Measurements from ENCODE around the gene FRMD7.
A peak's percentile ranks its signal among the peaks of the same experiment; 100 is the strongest.

Gene FRMD7, protein sequence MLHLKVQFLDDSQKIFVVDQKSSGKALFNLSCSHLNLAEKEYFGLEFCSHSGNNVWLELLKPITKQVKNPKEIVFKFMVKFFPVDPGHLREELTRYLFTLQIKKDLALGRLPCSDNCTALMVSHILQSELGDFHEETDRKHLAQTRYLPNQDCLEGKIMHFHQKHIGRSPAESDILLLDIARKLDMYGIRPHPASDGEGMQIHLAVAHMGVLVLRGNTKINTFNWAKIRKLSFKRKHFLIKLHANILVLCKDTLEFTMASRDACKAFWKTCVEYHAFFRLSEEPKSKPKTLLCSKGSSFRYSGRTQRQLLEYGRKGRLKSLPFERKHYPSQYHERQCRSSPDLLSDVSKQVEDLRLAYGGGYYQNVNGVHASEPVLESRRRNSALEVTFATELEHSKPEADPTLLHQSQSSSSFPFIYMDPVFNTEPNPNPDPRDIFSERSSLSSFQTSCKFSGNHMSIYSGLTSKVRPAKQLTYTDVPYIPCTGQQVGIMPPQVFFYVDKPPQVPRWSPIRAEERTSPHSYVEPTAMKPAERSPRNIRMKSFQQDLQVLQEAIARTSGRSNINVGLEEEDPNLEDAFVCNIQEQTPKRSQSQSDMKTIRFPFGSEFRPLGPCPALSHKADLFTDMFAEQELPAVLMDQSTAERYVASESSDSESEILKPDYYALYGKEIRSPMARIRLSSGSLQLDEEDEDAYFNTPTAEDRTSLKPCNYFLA

DNA sequence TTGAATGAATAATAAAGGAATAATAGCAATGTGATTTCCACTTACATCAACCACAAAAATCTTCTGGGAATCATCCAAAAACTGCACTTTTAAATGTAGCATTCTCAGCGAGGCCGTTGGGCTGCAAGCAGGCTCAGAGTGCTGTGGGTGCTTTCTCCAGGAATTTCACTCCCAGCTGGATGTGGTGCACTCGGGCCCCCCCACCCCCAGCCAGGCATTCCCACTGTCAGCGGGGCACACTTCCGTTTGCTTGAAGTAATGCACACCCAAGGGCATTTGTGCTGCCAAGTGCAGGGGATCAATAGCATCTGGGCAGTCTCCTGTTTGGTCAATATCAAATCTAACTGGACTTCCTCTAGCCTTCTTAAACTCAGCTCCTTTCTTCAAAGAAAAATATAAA, at the start of gene FRMD7:
Gene FRMD7, minus strand, starts transcription at position 278 of the 400 bp plus-strand sequence. Its CDS starts 176 bp downstream, at position 102.
- no peak for ATAC-seq
- TF ChIP-seq, protein P1, sequence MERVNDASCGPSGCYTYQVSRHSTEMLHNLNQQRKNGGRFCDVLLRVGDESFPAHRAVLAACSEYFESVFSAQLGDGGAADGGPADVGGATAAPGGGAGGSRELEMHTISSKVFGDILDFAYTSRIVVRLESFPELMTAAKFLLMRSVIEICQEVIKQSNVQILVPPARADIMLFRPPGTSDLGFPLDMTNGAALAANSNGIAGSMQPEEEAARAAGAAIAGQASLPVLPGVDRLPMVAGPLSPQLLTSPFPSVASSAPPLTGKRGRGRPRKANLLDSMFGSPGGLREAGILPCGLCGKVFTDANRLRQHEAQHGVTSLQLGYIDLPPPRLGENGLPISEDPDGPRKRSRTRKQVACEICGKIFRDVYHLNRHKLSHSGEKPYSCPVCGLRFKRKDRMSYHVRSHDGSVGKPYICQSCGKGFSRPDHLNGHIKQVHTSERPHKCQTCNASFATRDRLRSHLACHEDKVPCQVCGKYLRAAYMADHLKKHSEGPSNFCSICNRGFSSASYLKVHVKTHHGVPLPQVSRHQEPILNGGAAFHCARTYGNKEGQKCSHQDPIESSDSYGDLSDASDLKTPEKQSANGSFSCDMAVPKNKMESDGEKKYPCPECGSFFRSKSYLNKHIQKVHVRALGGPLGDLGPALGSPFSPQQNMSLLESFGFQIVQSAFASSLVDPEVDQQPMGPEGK (CRISPR knock-in tag; IDR thresholded peaks at IDR 0.05; ENCODE audit: borderline replicate concordance): peak; percentile 42; the same call in 1 of the 2 replicates
- no peak for TF ChIP-seq RARB (CRISPR knock-in tag; IDR thresholded peaks at IDR 0.05)

DNA sequence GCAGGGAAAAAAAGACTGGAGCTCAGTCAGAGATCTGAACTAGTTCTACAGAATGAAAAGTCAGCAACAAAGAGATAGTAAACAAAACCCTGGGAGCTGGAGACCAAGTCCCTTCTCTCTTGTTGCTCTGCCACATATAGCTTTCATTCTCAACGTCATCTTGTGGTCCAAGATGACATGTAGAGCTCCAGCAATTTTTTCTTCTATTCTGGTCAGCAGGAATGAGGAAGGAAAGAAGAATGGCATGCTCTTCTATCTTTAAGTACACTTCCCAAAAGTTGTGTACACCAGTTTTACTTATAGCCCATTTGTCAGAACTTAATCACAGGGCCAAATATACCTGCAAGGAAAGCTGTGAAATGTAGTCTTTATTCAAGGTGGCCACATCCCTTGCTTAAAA, 45.8 kb upstream of the FRMD7 start:
- TF ChIP-seq, protein P2, sequence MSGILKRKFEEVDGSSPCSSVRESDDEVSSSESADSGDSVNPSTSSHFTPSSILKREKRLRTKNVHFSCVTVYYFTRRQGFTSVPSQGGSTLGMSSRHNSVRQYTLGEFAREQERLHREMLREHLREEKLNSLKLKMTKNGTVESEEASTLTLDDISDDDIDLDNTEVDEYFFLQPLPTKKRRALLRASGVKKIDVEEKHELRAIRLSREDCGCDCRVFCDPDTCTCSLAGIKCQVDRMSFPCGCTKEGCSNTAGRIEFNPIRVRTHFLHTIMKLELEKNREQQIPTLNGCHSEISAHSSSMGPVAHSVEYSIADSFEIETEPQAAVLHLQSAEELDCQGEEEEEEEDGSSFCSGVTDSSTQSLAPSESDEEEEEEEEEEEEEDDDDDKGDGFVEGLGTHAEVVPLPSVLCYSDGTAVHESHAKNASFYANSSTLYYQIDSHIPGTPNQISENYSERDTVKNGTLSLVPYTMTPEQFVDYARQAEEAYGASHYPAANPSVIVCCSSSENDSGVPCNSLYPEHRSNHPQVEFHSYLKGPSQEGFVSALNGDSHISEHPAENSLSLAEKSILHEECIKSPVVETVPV (CRISPR knock-in tag; IDR thresholded peaks at IDR 0.05): no peak
- TF ChIP-seq, protein P3, sequence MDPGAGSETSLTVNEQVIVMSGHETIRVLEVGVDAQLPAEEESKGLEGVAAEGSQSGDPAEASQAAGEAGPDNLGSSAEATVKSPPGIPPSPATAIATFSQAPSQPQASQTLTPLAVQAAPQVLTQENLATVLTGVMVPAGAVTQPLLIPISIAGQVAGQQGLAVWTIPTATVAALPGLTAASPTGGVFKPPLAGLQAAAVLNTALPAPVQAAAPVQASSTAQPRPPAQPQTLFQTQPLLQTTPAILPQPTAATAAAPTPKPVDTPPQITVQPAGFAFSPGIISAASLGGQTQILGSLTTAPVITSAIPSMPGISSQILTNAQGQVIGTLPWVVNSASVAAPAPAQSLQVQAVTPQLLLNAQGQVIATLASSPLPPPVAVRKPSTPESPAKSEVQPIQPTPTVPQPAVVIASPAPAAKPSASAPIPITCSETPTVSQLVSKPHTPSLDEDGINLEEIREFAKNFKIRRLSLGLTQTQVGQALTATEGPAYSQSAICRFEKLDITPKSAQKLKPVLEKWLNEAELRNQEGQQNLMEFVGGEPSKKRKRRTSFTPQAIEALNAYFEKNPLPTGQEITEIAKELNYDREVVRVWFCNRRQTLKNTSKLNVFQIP (CRISPR knock-in tag; IDR thresholded peaks at IDR 0.05; ENCODE audit: borderline replicate concordance, low read depth): no peak
- TF ChIP-seq TOX (CRISPR knock-in tag; IDR thresholded peaks at IDR 0.05; ENCODE audit: borderline replicate concordance): no peak
- TF ChIP-seq ZNF70 (CRISPR knock-in tag; IDR thresholded peaks at IDR 0.05): no peak
- no peak for TF ChIP-seq GLIS3 (CRISPR knock-in tag; IDR thresholded peaks at IDR 0.05)
- TF ChIP-seq BACH2 (CRISPR knock-in tag; IDR thresholded peaks at IDR 0.05; ENCODE audit: borderline replicate concordance): no peak
- TF ChIP-seq ZC3H10 (CRISPR knock-in tag; IDR thresholded peaks at IDR 0.05): no peak
- TF ChIP-seq ESRRG (CRISPR knock-in tag; IDR thresholded peaks at IDR 0.05): no peak
- no peak for TF ChIP-seq TCF4 (CRISPR knock-in tag; IDR thresholded peaks at IDR 0.05; ENCODE audit: borderline replicate concordance)
- TF ChIP-seq SNAI2 (CRISPR knock-in tag; IDR thresholded peaks at IDR 0.05): no peak
- no peak for TF ChIP-seq CSDC2 (CRISPR knock-in tag; IDR thresholded peaks at IDR 0.05)
- no peak for TF ChIP-seq ARNTL (CRISPR knock-in tag; IDR thresholded peaks at IDR 0.05; ENCODE audit: borderline replicate concordance, low read depth)
- TF ChIP-seq ZFP3 (CRISPR knock-in tag; IDR thresholded peaks at IDR 0.05): no peak
- TF ChIP-seq, protein P4, sequence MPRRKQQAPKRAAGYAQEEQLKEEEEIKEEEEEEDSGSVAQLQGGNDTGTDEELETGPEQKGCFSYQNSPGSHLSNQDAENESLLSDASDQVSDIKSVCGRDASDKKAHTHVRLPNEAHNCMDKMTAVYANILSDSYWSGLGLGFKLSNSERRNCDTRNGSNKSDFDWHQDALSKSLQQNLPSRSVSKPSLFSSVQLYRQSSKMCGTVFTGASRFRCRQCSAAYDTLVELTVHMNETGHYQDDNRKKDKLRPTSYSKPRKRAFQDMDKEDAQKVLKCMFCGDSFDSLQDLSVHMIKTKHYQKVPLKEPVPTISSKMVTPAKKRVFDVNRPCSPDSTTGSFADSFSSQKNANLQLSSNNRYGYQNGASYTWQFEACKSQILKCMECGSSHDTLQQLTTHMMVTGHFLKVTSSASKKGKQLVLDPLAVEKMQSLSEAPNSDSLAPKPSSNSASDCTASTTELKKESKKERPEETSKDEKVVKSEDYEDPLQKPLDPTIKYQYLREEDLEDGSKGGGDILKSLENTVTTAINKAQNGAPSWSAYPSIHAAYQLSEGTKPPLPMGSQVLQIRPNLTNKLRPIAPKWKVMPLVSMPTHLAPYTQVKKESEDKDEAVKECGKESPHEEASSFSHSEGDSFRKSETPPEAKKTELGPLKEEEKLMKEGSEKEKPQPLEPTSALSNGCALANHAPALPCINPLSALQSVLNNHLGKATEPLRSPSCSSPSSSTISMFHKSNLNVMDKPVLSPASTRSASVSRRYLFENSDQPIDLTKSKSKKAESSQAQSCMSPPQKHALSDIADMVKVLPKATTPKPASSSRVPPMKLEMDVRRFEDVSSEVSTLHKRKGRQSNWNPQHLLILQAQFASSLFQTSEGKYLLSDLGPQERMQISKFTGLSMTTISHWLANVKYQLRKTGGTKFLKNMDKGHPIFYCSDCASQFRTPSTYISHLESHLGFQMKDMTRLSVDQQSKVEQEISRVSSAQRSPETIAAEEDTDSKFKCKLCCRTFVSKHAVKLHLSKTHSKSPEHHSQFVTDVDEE (CRISPR knock-in tag; IDR thresholded peaks at IDR 0.05): no peak
- TF ChIP-seq, protein P1 (CRISPR knock-in tag; IDR thresholded peaks at IDR 0.05; ENCODE audit: borderline replicate concordance): no peak
- no peak for TF ChIP-seq OSR1 (CRISPR knock-in tag; IDR thresholded peaks at IDR 0.05)
- TF ChIP-seq ZNF8 (CRISPR knock-in tag; IDR thresholded peaks at IDR 0.05): no peak
- no peak for TF ChIP-seq ZFP30 (CRISPR knock-in tag; IDR thresholded peaks at IDR 0.05)
- no peak for ATAC-seq
